HUDEP-2 (cell line): ENCODE results near the gene KCNT1.

Source experiments
- DNase-seq, 76 experiments: peaks; one replicate each; lab custom pipeline; 2025; ENCODE audit not compliant: unreplicated experiment in 76 of 76; lab: John Stamatoyannopoulos, UW

The KCNT1 gene

GRCh38 chr9:135762921-135763320 lies 60.9 kb downstream of the KCNT1 start:
- no peak for DNase-seq

- DNase-seq, result no peak
Measured at GRCh38 chr9:135763716-135764446, 61.9 kb downstream of the KCNT1 start.

GRCh38 chr9:135764731-135765130 lies 62.7 kb downstream of the KCNT1 start:
- no peak for DNase-seq

- DNase-seq, result no peak
Measured at GRCh38 chr9:135765416-135765815, 63.4 kb downstream of the KCNT1 start.

GRCh38 chr9:135766251-135766650 lies 64.3 kb downstream of the KCNT1 start:
- no peak for DNase-seq

- no peak for DNase-seq
Measured at GRCh38 chr9:135766707-135767106, 64.7 kb downstream of the KCNT1 start.

- DNase-seq, result no peak
Measured at GRCh38 chr9:135768516-135769218, 66.7 kb downstream of the KCNT1 start.

GRCh38 chr9:135769489-135770202 lies 67.7 kb downstream of the KCNT1 start:
- no peak for DNase-seq

- no peak for DNase-seq
Measured at GRCh38 chr9:135770203-135770535, 68.2 kb downstream of the KCNT1 start.

- DNase-seq, result no peak
Measured at GRCh38 chr9:135770771-135771170, 68.8 kb downstream of the KCNT1 start.

GRCh38 chr9:135771401-135772051 lies 69.5 kb downstream of the KCNT1 start:
- DNase-seq, result no peak

GRCh38 chr9:135772056-135772646 lies 70.2 kb downstream of the KCNT1 start:
- no peak for DNase-seq

GRCh38 chr9:135772702-135773493 lies 70.9 kb downstream of the KCNT1 start:
- DNase-seq, result no peak

GRCh38 chr9:135773530-135774238 lies 71.7 kb downstream of the KCNT1 start:
- DNase-seq, result no peak

- DNase-seq, result no peak
Measured at GRCh38 chr9:135774239-135774747, 72.3 kb downstream of the KCNT1 start.

GRCh38 chr9:135774794-135775525 lies 73.0 kb downstream of the KCNT1 start:
- no peak for DNase-seq

- no peak for DNase-seq
Measured at GRCh38 chr9:135775911-135776310, 73.9 kb downstream of the KCNT1 start.

GRCh38 chr9:135776893-135777622 lies 75.1 kb downstream of the KCNT1 start:
- DNase-seq, result no peak
